ENCODE data around the gene KCTD15. TPM values are rescaled to one million over a fixed set of nuclear protein-coding genes. Genes with fewer than 3 reads are reported as not detected.

Gene KCTD15
- total RNA-seq, 3 donors from 2014 or later (not counting 1 experiment from before 2014, with no cell fraction given): 0.59 to 4.7 (median 1.4) TPM

GRCh38 chr19:33749619-33750175 lies 47.0 kb upstream of the KCTD15 start:
- Histone ChIP-seq H3K4me3 (ENCODE audit: low read length) (no peak overlapping the region), H3K27me3 (ENCODE audit: control insufficient read depth, insufficient read depth, low read length) (no peaks in the 10 kb centered on the region), H3K4me1 (ENCODE audit: control insufficient read depth, insufficient read depth, low read length) (no peaks in the 10 kb centered on the region), H3K36me3 (ENCODE audit: control insufficient read depth, insufficient read depth, low read length) (no peaks in the 10 kb centered on the region), H3K27ac (ENCODE audit: low read length) (no peak overlapping the region), H3K9me3 (ENCODE audit: control insufficient read depth, insufficient read depth, low read length) (no peaks in the 10 kb centered on the region)
- no peak for TF ChIP-seq CTCF (IDR thresholded peaks at IDR 0.05)
- no peaks in the 10 kb centered on the region for H3K9me3 Mint-ChIP-seq
- DNase-seq (no peak), ATAC-seq (no peak)
- 88% methylated on average over 12 of the region's 12 CpGs for WGBS (ENCODE audit: insufficient coverage)
- no peak overlapping the region for H3K4me3 Mint-ChIP-seq
- peaks cover 4 to 7% of the 10 kb centered on the region in 2 donors for H3K27me3 Mint-ChIP-seq (ENCODE audit: low read depth in 2 of 2)
- H3K36me3 Mint-ChIP-seq: no peaks in the 10 kb centered on the region
- intact Hi-C loops (cut with micrococcal nuclease): no loop called here
- H3K4me1 Mint-ChIP-seq: no peaks in the 10 kb centered on the region
- no peak overlapping the region for H3K27ac Mint-ChIP-seq

- no peak for TF ChIP-seq CTCF (IDR thresholded peaks at IDR 0.05)
- peaks cover 4 to 7% of the 10 kb centered on the region in 2 donors for H3K27me3 Mint-ChIP-seq (ENCODE audit: low read depth in 2 of 2)
- ATAC-seq: no peak
- Histone ChIP-seq H3K9me3 (ENCODE audit: control insufficient read depth, insufficient read depth, low read length) (no peaks in the 10 kb centered on the region), H3K36me3 (ENCODE audit: control insufficient read depth, insufficient read depth, low read length) (no peaks in the 10 kb centered on the region), H3K27me3 (ENCODE audit: control insufficient read depth, insufficient read depth, low read length) (no peaks in the 10 kb centered on the region), H3K4me1 (ENCODE audit: control insufficient read depth, insufficient read depth, low read length) (no peaks in the 10 kb centered on the region), H3K27ac (ENCODE audit: low read length) (no peak overlapping the region), H3K4me3 (ENCODE audit: low read length) (no peak overlapping the region)
- 78% methylated on average over 18 of the region's 18 CpGs for WGBS (ENCODE audit: insufficient coverage)
- H3K36me3 Mint-ChIP-seq: no peaks in the 10 kb centered on the region
- intact Hi-C loops (cut with micrococcal nuclease): no loop called here
- H3K9me3 Mint-ChIP-seq: no peaks in the 10 kb centered on the region
- DNase-seq: no peak
- no peak overlapping the region for H3K27ac Mint-ChIP-seq
- no peaks in the 10 kb centered on the region for H3K4me1 Mint-ChIP-seq
- H3K4me3 Mint-ChIP-seq: no peak overlapping the region
Observed at GRCh38 chr19:33750587-33751435, 45.9 kb upstream of the KCTD15 start.

GRCh38 chr19:33751436-33751770 lies 45.3 kb upstream of the KCTD15 start:
- Histone ChIP-seq H3K9me3 (ENCODE audit: control insufficient read depth, insufficient read depth, low read length) (no peaks in the 10 kb centered on the region), H3K27me3 (ENCODE audit: control insufficient read depth, insufficient read depth, low read length) (no peaks in the 10 kb centered on the region), H3K4me1 (ENCODE audit: control insufficient read depth, insufficient read depth, low read length) (no peaks in the 10 kb centered on the region), H3K27ac (ENCODE audit: low read length) (no peak overlapping the region), H3K36me3 (ENCODE audit: control insufficient read depth, insufficient read depth, low read length) (no peaks in the 10 kb centered on the region), H3K4me3 (ENCODE audit: low read length) (no peak overlapping the region)
- intact Hi-C loops (cut with micrococcal nuclease): no loop called here
- Mint-ChIP-seq H3K27ac (no peak overlapping the region), H3K27me3 (ENCODE audit: low read depth in 2 of 2) (peaks cover 1 to 3% of the 10 kb centered on the region in 2 donors), H3K4me1 (no peaks in the 10 kb centered on the region), H3K9me3 (no peaks in the 10 kb centered on the region), H3K36me3 (no peaks in the 10 kb centered on the region), H3K4me3 (no peak overlapping the region)
- DNase-seq (no peak), ATAC-seq (no peak)
- TF ChIP-seq CTCF (IDR thresholded peaks at IDR 0.05): no peak
- WGBS (ENCODE audit: insufficient coverage): 84% methylated on average over 5 of the region's 5 CpGs
